22Rv1 (cell line): ENCODE data around the gene HLCS.

Experiments used
- H3K27ac ChIP-seq: fragments of 450-650 bp; 2 replicates; pipeline ENCODE4 v1.5.1; 2017
- ZFX ChIP-seq: fragments of 450-650 bp; IDR thresholded peaks from 2 replicates; pipeline ENCODE4 v1.6.1; 2017; ENCODE audit warnings: antibody characterized with exemption, borderline replicate concordance
- TF ChIP-seq, protein P1 (sequence below): fragments of 450-650 bp; IDR thresholded peaks from 2 replicates; pipeline ENCODE4 v1.5.1; 2017; ENCODE audit warnings: mild to moderate bottlenecking

Gene HLCS

GRCh38 chr21:36915014-36915695, 51.3 kb downstream of the HLCS start:
- H3K27ac ChIP-seq = no peak overlapping the region
- TF ChIP-seq ZFX = no peak
- TF ChIP-seq, protein P1, sequence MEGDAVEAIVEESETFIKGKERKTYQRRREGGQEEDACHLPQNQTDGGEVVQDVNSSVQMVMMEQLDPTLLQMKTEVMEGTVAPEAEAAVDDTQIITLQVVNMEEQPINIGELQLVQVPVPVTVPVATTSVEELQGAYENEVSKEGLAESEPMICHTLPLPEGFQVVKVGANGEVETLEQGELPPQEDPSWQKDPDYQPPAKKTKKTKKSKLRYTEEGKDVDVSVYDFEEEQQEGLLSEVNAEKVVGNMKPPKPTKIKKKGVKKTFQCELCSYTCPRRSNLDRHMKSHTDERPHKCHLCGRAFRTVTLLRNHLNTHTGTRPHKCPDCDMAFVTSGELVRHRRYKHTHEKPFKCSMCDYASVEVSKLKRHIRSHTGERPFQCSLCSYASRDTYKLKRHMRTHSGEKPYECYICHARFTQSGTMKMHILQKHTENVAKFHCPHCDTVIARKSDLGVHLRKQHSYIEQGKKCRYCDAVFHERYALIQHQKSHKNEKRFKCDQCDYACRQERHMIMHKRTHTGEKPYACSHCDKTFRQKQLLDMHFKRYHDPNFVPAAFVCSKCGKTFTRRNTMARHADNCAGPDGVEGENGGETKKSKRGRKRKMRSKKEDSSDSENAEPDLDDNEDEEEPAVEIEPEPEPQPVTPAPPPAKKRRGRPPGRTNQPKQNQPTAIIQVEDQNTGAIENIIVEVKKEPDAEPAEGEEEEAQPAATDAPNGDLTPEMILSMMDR = no peak

DNA sequence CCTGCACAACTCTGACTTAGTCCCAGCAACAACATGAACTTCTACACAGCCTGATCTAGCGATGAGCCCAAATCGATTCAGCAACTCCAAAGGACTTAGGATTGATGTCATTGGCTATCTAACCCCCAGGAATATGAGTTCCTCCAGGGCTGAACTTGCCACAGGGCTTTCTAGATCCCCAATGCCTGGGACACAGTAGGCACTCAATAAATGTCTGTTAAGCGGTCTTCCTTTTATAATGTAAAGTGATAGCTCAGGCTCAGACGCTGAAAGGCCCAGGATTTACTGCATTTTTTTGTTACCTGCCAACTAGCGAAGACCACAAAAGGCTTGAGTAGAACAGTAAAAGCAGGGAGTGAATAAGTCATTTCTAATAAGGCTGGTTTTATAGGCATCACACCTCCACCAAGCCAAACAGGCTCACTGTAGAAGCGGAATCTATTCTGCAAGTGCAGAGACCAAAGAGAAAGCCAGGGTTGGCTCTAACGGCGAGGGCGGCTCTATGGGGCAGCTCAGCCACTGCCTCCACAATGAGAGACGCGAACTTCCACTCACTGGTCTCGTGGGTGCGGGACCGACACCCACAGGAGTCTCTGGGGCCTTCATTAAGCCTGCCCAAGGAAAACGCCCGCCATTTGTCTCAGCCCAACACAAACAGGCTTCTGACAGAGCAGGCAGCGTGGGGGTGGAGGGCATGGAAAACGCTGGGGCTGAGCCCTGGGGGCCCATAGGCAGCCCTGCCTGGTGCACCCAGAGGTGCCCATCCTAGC, 52.0 kb downstream of the HLCS start:
- no peak overlapping the region for H3K27ac ChIP-seq
- TF ChIP-seq ZFX = no peak
- TF ChIP-seq, protein P1 = no peak

DNA sequence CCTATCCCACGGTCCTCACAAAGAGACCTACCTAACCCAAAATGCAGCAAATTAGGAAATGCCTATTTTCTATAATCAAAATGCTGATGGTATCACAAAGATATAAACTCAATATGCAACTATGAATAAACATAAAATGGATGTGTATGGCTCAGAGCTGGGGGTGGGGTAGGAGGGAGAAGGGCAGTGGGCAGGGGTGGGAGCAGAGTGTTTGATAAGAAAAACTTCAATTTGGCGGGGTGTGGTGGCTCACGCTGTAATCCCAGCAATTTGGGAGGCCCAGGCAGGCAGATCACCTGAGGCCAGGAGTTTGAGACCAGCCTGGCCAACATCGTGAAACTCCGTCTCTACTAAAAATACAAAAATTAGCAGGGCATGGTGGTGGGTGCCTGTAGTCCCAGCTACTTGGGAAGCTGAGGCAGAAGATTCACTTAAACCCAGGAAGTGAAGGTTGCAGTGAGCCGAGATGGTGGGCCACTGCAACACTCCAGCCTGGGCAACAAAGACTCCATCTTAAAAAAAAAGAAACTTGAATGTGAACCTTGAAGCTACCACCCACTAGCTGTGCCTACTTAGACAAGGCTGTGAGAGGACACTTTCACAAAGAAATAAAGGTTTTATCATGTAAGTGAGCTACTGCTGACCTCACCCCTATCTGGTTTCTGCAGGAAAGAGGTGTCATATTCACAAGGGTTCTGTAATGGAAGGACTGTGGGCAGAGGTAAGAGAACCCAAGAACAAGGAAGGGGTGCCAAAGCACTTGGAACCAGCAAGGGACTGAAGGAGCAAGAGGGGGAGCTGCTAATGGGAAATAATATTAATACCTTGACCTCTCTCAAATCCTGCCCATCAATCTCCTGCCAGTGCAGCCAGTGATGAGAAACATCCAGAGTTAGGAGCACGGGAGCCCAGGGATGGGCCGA, 53.0 kb downstream of the HLCS start:
- no peak overlapping the region for H3K27ac ChIP-seq
- no peak for TF ChIP-seq ZFX
- TF ChIP-seq, protein P1 = no peak

DNA sequence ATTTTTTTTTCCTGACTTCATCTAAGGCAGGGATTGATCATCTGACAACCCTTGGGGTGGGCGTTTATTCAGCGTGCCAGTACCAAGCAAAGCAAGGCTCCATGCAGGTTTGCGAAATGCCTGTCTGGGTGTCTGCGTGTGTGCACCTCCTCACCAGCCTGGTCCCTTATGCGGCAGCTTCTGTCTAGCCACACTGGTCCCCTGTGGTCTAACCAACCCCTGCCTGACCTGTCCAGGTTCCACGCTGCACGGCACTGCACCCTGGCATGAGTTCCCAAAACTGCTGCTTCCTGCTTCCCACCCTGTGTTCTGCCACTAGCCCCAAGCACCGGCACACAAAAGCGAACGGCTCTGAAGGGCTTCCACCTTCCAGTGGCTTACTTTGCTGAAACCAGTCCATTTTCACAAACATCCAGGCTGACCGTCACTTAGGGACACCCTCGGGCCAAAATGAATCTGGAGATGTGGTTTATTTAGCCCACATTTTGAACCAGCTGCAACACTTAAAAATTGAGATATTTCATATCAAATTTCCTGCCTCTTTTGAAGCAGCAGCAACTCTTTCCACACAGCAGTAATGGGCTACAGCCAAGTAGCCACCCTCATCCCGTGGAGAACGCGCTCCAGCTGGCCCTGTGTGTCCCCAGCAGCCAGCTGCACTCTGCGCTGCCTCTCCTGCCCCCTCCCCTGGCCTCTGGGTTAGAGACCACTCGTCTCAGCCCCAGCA, 55.7 kb downstream of the HLCS start:
- TF ChIP-seq ZFX = no peak
- TF ChIP-seq, protein P1 = no peak
- H3K27ac ChIP-seq = peak overlapping the region; percentile 24; the same call in 1 of the 2 replicates

DNA sequence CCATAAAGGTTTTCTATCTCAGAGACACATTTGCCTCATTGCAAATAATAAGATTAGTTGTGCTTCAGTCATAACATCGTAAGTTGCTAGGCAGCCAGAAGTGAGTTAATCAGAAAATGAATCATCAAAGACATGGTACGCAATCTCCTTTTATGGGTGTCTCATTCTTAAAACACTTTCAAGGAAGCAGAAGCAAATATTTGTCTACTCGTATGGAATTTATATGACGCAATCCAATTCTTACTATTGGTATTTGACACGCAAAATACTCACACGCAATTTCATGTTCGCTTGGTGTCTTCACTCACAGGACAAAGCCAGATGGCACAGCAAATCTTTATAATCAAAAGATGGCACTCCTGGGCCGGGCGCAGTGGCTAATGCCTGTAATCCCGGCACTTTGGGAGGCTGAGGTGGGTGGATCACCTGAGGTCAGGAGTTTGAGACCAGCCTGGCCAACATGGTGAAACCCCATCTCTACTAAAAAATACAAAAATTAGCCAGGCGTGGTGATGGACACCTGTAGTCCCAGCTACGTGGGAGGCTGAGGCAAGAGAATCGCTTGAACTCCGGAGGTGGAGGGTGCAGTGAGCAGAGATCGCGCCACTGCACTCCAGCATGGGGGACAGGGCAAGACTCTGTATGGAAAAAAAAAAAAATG, 56.4 kb downstream of the HLCS start:
- peak overlapping the region; percentile 24 for H3K27ac ChIP-seq
- TF ChIP-seq ZFX = no peak
- TF ChIP-seq, protein P1 = no peak

DNA sequence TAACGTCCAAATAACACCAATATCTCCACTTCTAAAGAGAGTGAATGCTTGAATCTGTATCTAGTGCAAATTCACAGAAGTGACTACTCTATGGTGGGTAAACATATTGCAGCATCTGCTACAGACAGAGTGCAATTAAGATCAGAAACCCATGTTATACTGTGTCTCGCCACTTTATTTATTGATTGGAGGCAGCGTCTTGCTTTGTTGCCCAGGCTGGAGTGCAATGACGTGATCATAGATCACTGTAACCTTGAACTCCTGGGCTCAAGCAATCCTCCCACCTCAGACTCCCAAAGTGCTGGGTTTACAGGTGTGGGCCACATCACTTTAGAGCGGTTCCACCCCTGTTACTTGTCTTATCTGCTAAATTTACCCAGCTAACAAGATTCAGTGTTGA, 57.0 kb downstream of the HLCS start:
- TF ChIP-seq, protein P1 = no peak
- TF ChIP-seq ZFX = no peak
- peak overlapping the region; percentile 24 for H3K27ac ChIP-seq
